Neural progenitor cell (in vitro differentiated cells): ENCODE measurements around the gene NEUROG1.

Experiments used
- EZH2 ChIP-seq: fragments of 200-600 bp; sonication (generic); IDR thresholded peaks from 2 replicates; pipeline ENCODE4 v1.6.1; 2017; ENCODE audit warnings: antibody characterized with exemption, mild to moderate bottlenecking, moderate library complexity
- TF ChIP-seq, protein P1 (sequence below): fragments of 200-600 bp; sonication (generic); IDR thresholded peaks from 2 replicates; pipeline ENCODE4 v1.5.1; 2017; ENCODE audit warnings: antibody characterized with exemption, mild to moderate bottlenecking

DNA sequence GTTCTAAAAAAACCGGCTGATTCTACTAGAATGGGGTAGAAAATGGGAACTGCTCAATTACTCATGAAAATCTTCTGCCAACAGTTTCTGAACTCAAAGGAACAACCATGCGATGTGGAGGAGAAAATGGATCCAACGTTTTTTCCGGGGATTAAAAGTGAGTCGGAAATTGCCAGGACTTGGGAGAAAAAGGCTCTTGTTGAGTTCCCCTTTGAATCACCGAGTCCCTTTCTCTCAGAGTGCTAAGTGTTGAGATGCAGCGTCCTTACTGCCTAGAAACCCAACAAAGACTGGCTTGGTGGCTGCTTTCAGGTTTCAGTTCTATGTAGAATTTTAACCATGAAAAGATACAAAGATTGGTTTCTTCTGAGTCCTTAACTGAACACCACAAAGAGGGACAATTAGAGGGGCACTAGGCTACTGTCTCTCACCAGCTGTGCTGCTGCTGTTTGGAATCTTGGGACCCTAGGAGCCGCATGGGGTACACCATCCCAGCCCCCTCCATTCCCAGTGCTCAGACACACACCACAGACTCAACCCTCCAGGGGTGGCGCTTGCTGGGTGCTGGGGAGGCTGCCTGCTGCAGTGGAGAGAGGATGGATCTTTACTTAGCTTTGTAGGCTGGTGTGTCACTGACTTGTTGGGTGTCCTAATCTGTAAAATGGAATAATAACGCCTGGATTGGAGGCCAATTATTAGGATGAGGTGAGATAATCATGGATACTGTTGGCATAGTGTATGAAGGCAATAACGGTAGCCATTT is 21.5 kb upstream of the NEUROG1 start:
- no peak for TF ChIP-seq EZH2
- TF ChIP-seq, protein P1, sequence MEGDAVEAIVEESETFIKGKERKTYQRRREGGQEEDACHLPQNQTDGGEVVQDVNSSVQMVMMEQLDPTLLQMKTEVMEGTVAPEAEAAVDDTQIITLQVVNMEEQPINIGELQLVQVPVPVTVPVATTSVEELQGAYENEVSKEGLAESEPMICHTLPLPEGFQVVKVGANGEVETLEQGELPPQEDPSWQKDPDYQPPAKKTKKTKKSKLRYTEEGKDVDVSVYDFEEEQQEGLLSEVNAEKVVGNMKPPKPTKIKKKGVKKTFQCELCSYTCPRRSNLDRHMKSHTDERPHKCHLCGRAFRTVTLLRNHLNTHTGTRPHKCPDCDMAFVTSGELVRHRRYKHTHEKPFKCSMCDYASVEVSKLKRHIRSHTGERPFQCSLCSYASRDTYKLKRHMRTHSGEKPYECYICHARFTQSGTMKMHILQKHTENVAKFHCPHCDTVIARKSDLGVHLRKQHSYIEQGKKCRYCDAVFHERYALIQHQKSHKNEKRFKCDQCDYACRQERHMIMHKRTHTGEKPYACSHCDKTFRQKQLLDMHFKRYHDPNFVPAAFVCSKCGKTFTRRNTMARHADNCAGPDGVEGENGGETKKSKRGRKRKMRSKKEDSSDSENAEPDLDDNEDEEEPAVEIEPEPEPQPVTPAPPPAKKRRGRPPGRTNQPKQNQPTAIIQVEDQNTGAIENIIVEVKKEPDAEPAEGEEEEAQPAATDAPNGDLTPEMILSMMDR: no peak
